ENCODE measurements around the gene DCLK3. TPM values are rescaled to one million over a fixed set of nuclear protein-coding genes. Genes with fewer than 3 reads are reported as not detected.

The DCLK3 gene
- total and polyA plus RNA-seq, 2 donors (not counting 1 experiment from before 2014, with no cell fraction given), result not detected

- no peaks in the 10 kb centered on the region for H3K27me3 ChIP-seq (replicated peaks in 1 of 4; ENCODE audit: control extremely low read depth in 1 of 4, control insufficient read depth in 3 of 4, insufficient read depth in 4 of 4, low read length in 3 of 4)
- ATAC-seq (ENCODE audit: low read depth) (no peak), DNase-seq (no peak)
- H4K20me1 ChIP-seq (ENCODE audit: control insufficient read depth, insufficient read depth, low read length, poor library complexity, severe bottlenecking), result no peaks in the 10 kb centered on the region
- Mint-ChIP-seq H3K4me3 (no peak overlapping the region), H3K27ac (no peak overlapping the region), H3K9me3 (ENCODE audit: insufficient read depth) (peaks cover 10% of the 10 kb centered on the region), H3K27me3 (no peaks in the 10 kb centered on the region), H3K4me1 (peaks cover 2% of the 10 kb centered on the region)
- H3K4me3 ChIP-seq (ENCODE audit: control extremely low read depth in 1 of 5, extremely low read depth in 1 of 5, insufficient read depth in 1 of 5, low read depth in 2 of 5, low read length in 4 of 5), result no peak overlapping the region
- no peak overlapping the region for H3K4me2 ChIP-seq (replicated peaks; ENCODE audit: low read depth, low read length, poor library complexity, severe bottlenecking)
- TF ChIP-seq CTCF (IDR thresholded peaks at IDR 0.05) (no peak), EZH2 (IDR thresholded peaks at IDR 0.05; ENCODE audit: borderline replicate concordance, insufficient read depth, low read depth, low read length, poor library complexity, severe bottlenecking) (no peak)
- ChIA-PET POLR2A (no interaction called here), CTCF (no interaction called here)
- intact Hi-C loops (cut with micrococcal nuclease), result no loop called here
- no peak overlapping the region for H2AFZ ChIP-seq (ENCODE audit: insufficient read depth, low read depth, low read length, poor library complexity, severe bottlenecking)
- peaks cover 4 to 26% (median 9%) of the 10 kb centered on the region in 3 donors for H3K9me3 ChIP-seq (ENCODE audit: control extremely low read depth in 1 of 3, control insufficient read depth in 2 of 3, insufficient read depth in 1 of 3, low read length in 2 of 3)
- H3K27ac ChIP-seq (ENCODE audit: low read length in 2 of 2), result no peak overlapping the region
- 64% methylated on average over 9 of the region's 11 CpGs for WGBS (ENCODE audit: insufficient coverage)
- no peaks in the 10 kb centered on the region for H3K79me2 ChIP-seq (ENCODE audit: control insufficient read depth, insufficient read depth, low read length)
- H3K36me3 ChIP-seq (replicated peaks in 1 of 2; ENCODE audit: control extremely low read depth in 1 of 2, control insufficient read depth in 1 of 2, extremely low read depth in 1 of 2, insufficient read depth in 2 of 2, low read length in 1 of 2), result no peaks in the 10 kb centered on the region
- no peak overlapping the region for H3K9ac ChIP-seq (ENCODE audit: low read length)
- H3K4me1 ChIP-seq (ENCODE audit: control insufficient read depth in 2 of 2, insufficient read depth in 2 of 2, low read length in 2 of 2), result no peaks in the 10 kb centered on the region
Measured at GRCh38 chr3:36674816-36675215, 89.5 kb downstream of the DCLK3 start.

- H3K9me3 ChIP-seq (ENCODE audit: control extremely low read depth in 1 of 3, control insufficient read depth in 2 of 3, insufficient read depth in 1 of 3, low read length in 2 of 3), result peaks cover 0 to 4% (median 0%) of the 10 kb centered on the region in 3 donors
- H3K79me2 ChIP-seq (ENCODE audit: control insufficient read depth, insufficient read depth, low read length), result no peaks in the 10 kb centered on the region
- intact Hi-C loops (cut with micrococcal nuclease), result no loop called here
- no peaks in the 10 kb centered on the region for H3K36me3 ChIP-seq (replicated peaks in 1 of 2; ENCODE audit: control extremely low read depth in 1 of 2, control insufficient read depth in 1 of 2, extremely low read depth in 1 of 2, insufficient read depth in 2 of 2, low read length in 1 of 2)
- no peak overlapping the region for H3K27ac Mint-ChIP-seq
- H3K4me2 ChIP-seq (replicated peaks; ENCODE audit: low read depth, low read length, poor library complexity, severe bottlenecking), result no peak overlapping the region
- no peaks in the 10 kb centered on the region for H4K20me1 ChIP-seq (ENCODE audit: control insufficient read depth, insufficient read depth, low read length, poor library complexity, severe bottlenecking)
- WGBS (ENCODE audit: insufficient coverage), result no CpG with 5 or more reads among the region's 3 CpGs
- H2AFZ ChIP-seq (ENCODE audit: insufficient read depth, low read depth, low read length, poor library complexity, severe bottlenecking), result no peak overlapping the region
- CTCF ChIA-PET, result no interaction called here
- no peak for ATAC-seq (ENCODE audit: low read depth)
- no peak overlapping the region for H3K27ac ChIP-seq (ENCODE audit: low read length in 2 of 2)
- H3K4me3 Mint-ChIP-seq, result no peak overlapping the region
- no peaks in the 10 kb centered on the region for H3K9me3 Mint-ChIP-seq (ENCODE audit: insufficient read depth)
- no peaks in the 10 kb centered on the region for H3K27me3 Mint-ChIP-seq
- TF ChIP-seq CTCF (IDR thresholded peaks at IDR 0.05) (no peak), EZH2 (IDR thresholded peaks at IDR 0.05; ENCODE audit: borderline replicate concordance, insufficient read depth, low read depth, low read length, poor library complexity, severe bottlenecking) (no peak)
- DNase-seq, result no peak
- no peak overlapping the region for H3K9ac ChIP-seq (ENCODE audit: low read length)
- POLR2A ChIA-PET, result no interaction called here
- no peaks in the 10 kb centered on the region for H3K4me1 Mint-ChIP-seq
- H3K27me3 ChIP-seq (replicated peaks in 1 of 4; ENCODE audit: control extremely low read depth in 1 of 4, control insufficient read depth in 3 of 4, insufficient read depth in 4 of 4, low read length in 3 of 4), result no peaks in the 10 kb centered on the region
- no peak overlapping the region for H3K4me3 ChIP-seq (ENCODE audit: control extremely low read depth in 1 of 5, extremely low read depth in 1 of 5, insufficient read depth in 1 of 5, low read depth in 2 of 5, low read length in 4 of 5)
- H3K4me1 ChIP-seq (ENCODE audit: control insufficient read depth in 2 of 2, insufficient read depth in 2 of 2, low read length in 2 of 2), result no peaks in the 10 kb centered on the region
Measured at GRCh38 chr3:36669764-36670163, 94.6 kb downstream of the DCLK3 start.

Measured in B cell (primary cell).